Neural progenitor cell (in vitro differentiated cells): ENCODE measurements around the gene BCLAF1. TPM values are rescaled to one million over a fixed set of nuclear protein-coding genes. Genes with fewer than 3 reads are reported as not detected.
"Not testable (repeated sequence)": the region's sequence is repeated elsewhere in the genome, so short reads cannot be mapped to it uniquely, and the experiment has no call there.

ENCODE experiments used
- DNase-seq: peaks from one replicate; pipeline ENCODE4 v3.0.0-alpha.2; 2016; ENCODE audit warnings: low spot score
- H2AFZ ChIP-seq: fragments of 200-600 bp; sonication (generic); replicated peaks from 2 replicates; pipeline ENCODE4 v1.6.1; 2016; ENCODE audit warnings: antibody characterized with exemption
- H3F3A ChIP-seq: fragments of 200-600 bp; sonication (generic); 2 replicates; pipeline ENCODE4 v1.6.1; 2016; ENCODE audit warnings: antibody characterized with exemption, low read depth
- H3K27ac ChIP-seq: fragments of 200-600 bp; sonication (generic); 2 replicates; pipeline ENCODE4 v1.5.1; 2016; ENCODE audit warnings: mild to moderate bottlenecking
- H3K27me3 ChIP-seq: fragments of 200-600 bp; sonication (generic); 2 replicates; pipeline ENCODE4 v1.6.1; 2016; ENCODE audit warnings: mild to moderate bottlenecking, moderate library complexity
- H3K36me3 ChIP-seq: fragments of 200-600 bp; sonication (generic); 2 replicates; pipeline ENCODE4 v1.5.1; 2016
- H3K4me1 ChIP-seq: fragments of 200-600 bp; sonication (generic); 2 replicates; pipeline ENCODE4 v1.6.1; 2016; ENCODE audit warnings: mixed run types
- H3K4me2 ChIP-seq: fragments of 200-600 bp; sonication (generic); 2 replicates; pipeline ENCODE4 v1.6.1; 2016
- H3K4me3 ChIP-seq: fragments of 200-600 bp; sonication (generic); 2 replicates; pipeline ENCODE4 v1.5.1; 2016
- H3K79me2 ChIP-seq: fragments of 200-600 bp; sonication (generic); 2 replicates; pipeline ENCODE4 v1.6.1; 2016; ENCODE audit warnings: low read depth
- H3K9ac ChIP-seq: fragments of 200-600 bp; sonication (generic); 2 replicates; pipeline ENCODE4 v1.6.1; 2016
- H3K9me3 ChIP-seq: fragments of 200-600 bp; sonication (generic); 2 replicates; pipeline ENCODE4 v1.5.1; 2016; ENCODE audit warnings: low read depth
- H4K20me1 ChIP-seq: fragments of 200-600 bp; sonication (generic); 2 replicates; pipeline ENCODE4 v1.6.1; 2016; ENCODE audit warnings: low read depth
- H3K27ac Mint-ChIP-seq: 3 replicates; pipeline ENCODE4 v1.8.0; 2021; ENCODE audit warnings: mixed read lengths
- H3K27me3 Mint-ChIP-seq: 2 replicates; pipeline ENCODE4 v1.8.0; 2022; ENCODE audit warnings: low read depth, mild to moderate bottlenecking, inconsistent platforms, moderate library complexity, mixed read lengths; ENCODE audit not compliant: insufficient read depth
- H3K36me3 Mint-ChIP-seq: 3 replicates; pipeline ENCODE4 v1.8.0; 2021; ENCODE audit warnings: mixed read lengths
- H3K4me1 Mint-ChIP-seq: 3 replicates; pipeline ENCODE4 v1.8.0; 2021; ENCODE audit warnings: mixed read lengths
- H3K4me3 Mint-ChIP-seq: 3 replicates; pipeline ENCODE4 v1.8.0; 2021; ENCODE audit warnings: mild to moderate bottlenecking, moderate library complexity, mixed read lengths
- H3K9me3 Mint-ChIP-seq: 3 replicates; pipeline ENCODE4 v1.8.0; 2020; ENCODE audit warnings: mixed read lengths
- EZH2 ChIP-seq: fragments of 200-600 bp; sonication (generic); IDR thresholded peaks from 2 replicates; pipeline ENCODE4 v1.6.1; 2017; ENCODE audit warnings: antibody characterized with exemption, mild to moderate bottlenecking, moderate library complexity
- EZH2phosphoT487 ChIP-seq: fragments of 200-600 bp; sonication (generic); IDR thresholded peaks from 2 replicates; pipeline ENCODE4 v1.6.1; 2017; ENCODE audit warnings: antibody characterized with exemption
- total RNA-seq: library from RNA; depleted of rRNA; stranded (reverse); fragments of >200 nt; gene quantifications from 2 replicates; pipeline ENCODE4 v1.2.3, GENCODE V29; 2015; ENCODE audit warnings: low replicate concordance
- TF ChIP-seq, protein P1 (sequence below): fragments of 200-600 bp; sonication (generic); IDR thresholded peaks from 2 replicates; pipeline ENCODE4 v1.5.1; 2017; ENCODE audit warnings: antibody characterized with exemption, mild to moderate bottlenecking

BCLAF1 gene
- total RNA-seq, 1 donor from 2014 or later = 190 TPM

DNA sequence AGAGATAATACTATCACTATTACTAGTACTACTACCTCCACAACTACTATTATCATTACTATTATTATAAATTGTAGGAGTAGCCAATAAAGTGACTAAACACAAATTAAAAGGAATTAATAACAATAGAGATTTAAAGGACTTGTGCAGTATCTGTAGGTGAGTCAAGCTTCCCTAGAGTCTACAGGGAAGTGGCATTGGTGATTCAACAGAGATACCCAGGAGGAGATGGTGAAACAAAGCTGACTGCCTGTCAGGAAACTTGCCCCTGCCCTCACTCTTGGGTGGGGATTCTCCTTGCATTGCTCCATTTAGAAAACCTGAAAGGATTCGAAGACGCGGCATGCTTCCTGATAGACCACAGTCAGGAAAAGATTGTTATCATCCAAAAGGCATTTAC is 23.3 kb upstream of the BCLAF1 start:
- H4K20me1 ChIP-seq = no peaks in the 10 kb centered on the region
- H3K27me3 Mint-ChIP-seq = peaks cover 2% of the 10 kb centered on the region
- no peak overlapping the region for H3K4me3 ChIP-seq
- H2AFZ ChIP-seq = no peak overlapping the region
- H3K4me1 Mint-ChIP-seq = no peaks in the 10 kb centered on the region
- no peaks in the 10 kb centered on the region for H3F3A ChIP-seq
- no peaks in the 10 kb centered on the region for H3K36me3 ChIP-seq
- H3K4me3 Mint-ChIP-seq = no peak overlapping the region
- no peak overlapping the region for H3K9ac ChIP-seq
- TF ChIP-seq, protein P1, sequence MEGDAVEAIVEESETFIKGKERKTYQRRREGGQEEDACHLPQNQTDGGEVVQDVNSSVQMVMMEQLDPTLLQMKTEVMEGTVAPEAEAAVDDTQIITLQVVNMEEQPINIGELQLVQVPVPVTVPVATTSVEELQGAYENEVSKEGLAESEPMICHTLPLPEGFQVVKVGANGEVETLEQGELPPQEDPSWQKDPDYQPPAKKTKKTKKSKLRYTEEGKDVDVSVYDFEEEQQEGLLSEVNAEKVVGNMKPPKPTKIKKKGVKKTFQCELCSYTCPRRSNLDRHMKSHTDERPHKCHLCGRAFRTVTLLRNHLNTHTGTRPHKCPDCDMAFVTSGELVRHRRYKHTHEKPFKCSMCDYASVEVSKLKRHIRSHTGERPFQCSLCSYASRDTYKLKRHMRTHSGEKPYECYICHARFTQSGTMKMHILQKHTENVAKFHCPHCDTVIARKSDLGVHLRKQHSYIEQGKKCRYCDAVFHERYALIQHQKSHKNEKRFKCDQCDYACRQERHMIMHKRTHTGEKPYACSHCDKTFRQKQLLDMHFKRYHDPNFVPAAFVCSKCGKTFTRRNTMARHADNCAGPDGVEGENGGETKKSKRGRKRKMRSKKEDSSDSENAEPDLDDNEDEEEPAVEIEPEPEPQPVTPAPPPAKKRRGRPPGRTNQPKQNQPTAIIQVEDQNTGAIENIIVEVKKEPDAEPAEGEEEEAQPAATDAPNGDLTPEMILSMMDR = no peak
- TF ChIP-seq EZH2phosphoT487 (no peak), EZH2 (no peak)
- H3K27ac ChIP-seq = no peak overlapping the region
- no peak for DNase-seq
- no peaks in the 10 kb centered on the region for H3K27me3 ChIP-seq
- H3K4me2 ChIP-seq = no peak overlapping the region
- no peaks in the 10 kb centered on the region for H3K36me3 Mint-ChIP-seq
- H3K9me3 Mint-ChIP-seq = no peaks in the 10 kb centered on the region
- H3K4me1 ChIP-seq = no peaks in the 10 kb centered on the region
- H3K79me2 ChIP-seq = no peaks in the 10 kb centered on the region
- no peak overlapping the region for H3K27ac Mint-ChIP-seq
- no peaks in the 10 kb centered on the region for H3K9me3 ChIP-seq

GRCh38 chr6:136309729-136310311 is 20.2 kb upstream of the BCLAF1 start:
- no peak overlapping the region for H3K4me3 Mint-ChIP-seq
- H3K27me3 Mint-ChIP-seq = peaks cover 2% of the 10 kb centered on the region
- H3K36me3 ChIP-seq = no peaks in the 10 kb centered on the region
- no peaks in the 10 kb centered on the region for H4K20me1 ChIP-seq
- H3K9me3 Mint-ChIP-seq = no peaks in the 10 kb centered on the region
- peaks cover 6% of the 10 kb centered on the region for H3K4me1 ChIP-seq
- H3F3A ChIP-seq = no peaks in the 10 kb centered on the region
- no peak for DNase-seq
- H3K9ac ChIP-seq = no peak overlapping the region
- H3K4me2 ChIP-seq = no peak overlapping the region
- no peaks in the 10 kb centered on the region for H3K36me3 Mint-ChIP-seq
- H3K4me1 Mint-ChIP-seq = peaks cover 10% of the 10 kb centered on the region
- H2AFZ ChIP-seq = no peak overlapping the region
- H3K9me3 ChIP-seq = no peaks in the 10 kb centered on the region
- H3K27ac Mint-ChIP-seq = no peak overlapping the region
- TF ChIP-seq EZH2phosphoT487 (no peak), EZH2 (no peak)
- TF ChIP-seq, protein P1 = no peak
- no peak overlapping the region for H3K4me3 ChIP-seq
- H3K27ac ChIP-seq = no peak overlapping the region
- H3K27me3 ChIP-seq = no peaks in the 10 kb centered on the region
- H3K79me2 ChIP-seq = no peaks in the 10 kb centered on the region

DNA sequence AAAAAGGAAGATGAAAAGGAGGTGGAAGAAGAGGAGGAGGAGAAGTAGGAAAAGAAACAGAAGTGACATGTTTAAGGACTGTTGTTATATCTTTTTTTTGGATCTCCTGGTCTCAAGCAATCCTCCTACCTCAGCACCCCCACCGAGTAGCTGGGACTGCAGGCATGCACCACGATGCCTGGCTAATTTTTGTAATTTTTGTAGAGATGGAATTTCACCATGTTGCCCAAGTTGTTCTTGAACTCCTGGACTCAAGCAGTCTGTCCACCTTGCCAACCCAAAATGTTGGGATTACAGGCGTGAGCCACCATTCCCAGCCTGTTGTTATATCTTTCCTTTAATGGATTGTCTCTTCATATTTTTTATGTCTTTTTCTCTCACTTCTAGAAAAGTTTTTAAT is 19.5 kb upstream of the BCLAF1 start:
- no peaks in the 10 kb centered on the region for H3K9me3 Mint-ChIP-seq
- Histone ChIP-seq H3K4me1 (peaks cover 6% of the 10 kb centered on the region), H3K9ac (no peak overlapping the region), H3K27ac (no peak overlapping the region), H3K27me3 (no peaks in the 10 kb centered on the region), H3F3A (no peaks in the 10 kb centered on the region), H3K36me3 (no peaks in the 10 kb centered on the region), H3K4me2 (no peak overlapping the region), H4K20me1 (no peaks in the 10 kb centered on the region), H2AFZ (no peak overlapping the region), H3K9me3 (no peaks in the 10 kb centered on the region), H3K79me2 (no peaks in the 10 kb centered on the region), H3K4me3 (no peak overlapping the region)
- no peaks in the 10 kb centered on the region for H3K36me3 Mint-ChIP-seq
- H3K4me1 Mint-ChIP-seq = peaks cover 10% of the 10 kb centered on the region
- H3K27ac Mint-ChIP-seq = no peak overlapping the region
- H3K27me3 Mint-ChIP-seq = peaks cover 2% of the 10 kb centered on the region
- no peak for TF ChIP-seq EZH2phosphoT487
- TF ChIP-seq, protein P1 = no peak
- no peak for DNase-seq
- H3K4me3 Mint-ChIP-seq = no peak overlapping the region

DNA sequence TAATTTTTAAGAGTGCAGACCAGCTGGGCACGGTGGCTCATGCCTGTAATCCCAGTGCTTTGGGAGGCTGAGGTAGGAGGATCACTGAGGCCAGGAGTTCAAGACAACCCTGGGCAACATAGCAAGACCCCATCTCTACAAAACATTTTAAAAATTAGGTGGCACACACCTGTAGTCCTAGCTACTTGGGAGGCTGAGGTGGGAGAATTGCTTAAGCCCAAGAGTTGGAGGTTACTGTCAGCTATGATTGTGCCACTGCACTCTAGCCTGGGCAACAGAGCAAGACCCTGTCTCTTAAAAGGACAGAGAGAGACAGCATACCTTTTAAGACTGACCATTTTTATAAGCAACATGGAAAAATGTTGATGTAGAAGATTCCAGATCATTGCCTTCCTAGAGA is 18.8 kb upstream of the BCLAF1 start:
- not testable (repeated sequence) for H3K79me2 ChIP-seq, H3K27ac ChIP-seq, H3K4me3 ChIP-seq, H4K20me1 ChIP-seq, H3F3A ChIP-seq, H3K9me3 Mint-ChIP-seq, H3K9me3 ChIP-seq, H3K27me3 ChIP-seq, H3K4me1 ChIP-seq, H3K4me3 Mint-ChIP-seq, H2AFZ ChIP-seq, H3K27ac Mint-ChIP-seq, H3K27me3 Mint-ChIP-seq, H3K36me3 ChIP-seq, H3K4me2 ChIP-seq, H3K9ac ChIP-seq, H3K36me3 Mint-ChIP-seq, DNase-seq
- H3K4me1 Mint-ChIP-seq = peaks cover 10% of the 10 kb centered on the region
